Cerebellar nuclear complex (tissue), 1 donor: Measurements from ENCODE around the gene TCF3.
"Not testable (repeated sequence)": the region's sequence is repeated elsewhere in the genome, so short reads cannot be mapped to it uniquely, and the experiment has no call there.

Experiments
- DNase-seq, 2 experiments: peaks; one replicate each; lab custom pipeline; 2025; lab: John Stamatoyannopoulos, UW

TCF3 gene

DNA sequence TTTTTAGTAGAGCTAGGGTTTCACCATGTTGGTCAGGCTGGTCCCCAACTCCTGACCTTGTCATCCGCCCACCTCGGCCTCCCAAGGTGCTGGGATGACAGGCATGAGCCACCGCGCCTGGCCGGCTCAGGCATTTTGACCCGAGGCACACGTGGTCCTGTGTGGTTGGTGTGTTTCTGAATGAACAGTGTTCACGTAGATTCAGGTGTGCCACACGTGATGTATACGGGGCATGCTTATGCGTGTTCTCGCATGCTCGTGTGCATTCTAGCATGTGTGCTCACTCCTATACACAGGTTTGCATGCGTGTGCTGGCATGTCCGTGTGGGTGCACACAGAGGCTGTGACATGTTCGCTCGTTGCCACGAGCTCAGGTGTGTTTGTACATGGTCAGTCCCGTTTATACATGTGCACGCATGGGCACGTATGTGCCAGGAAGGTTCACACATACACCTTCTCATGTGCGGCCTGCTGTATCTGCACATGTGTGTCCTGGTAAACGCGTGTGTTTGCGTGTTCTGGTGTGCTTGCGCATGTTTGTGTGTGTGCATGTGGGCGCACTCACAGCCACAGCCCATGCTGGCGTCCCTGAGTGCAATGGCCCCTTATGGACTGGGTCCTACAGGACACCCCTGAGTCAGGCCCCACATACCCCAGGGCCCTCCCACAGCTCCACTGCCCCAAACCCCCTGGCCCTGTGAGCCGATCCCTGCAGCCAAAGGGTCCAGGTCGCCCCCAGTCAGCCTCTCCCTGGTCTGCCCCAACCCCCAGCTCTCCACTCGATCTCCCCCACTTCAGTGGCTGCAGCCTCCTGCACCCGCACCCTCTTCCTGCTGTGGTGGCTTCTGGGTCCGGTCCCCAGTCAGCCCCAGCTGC lies 20.6 kb upstream of the TCF3 start:
- no peak for DNase-seq

DNA sequence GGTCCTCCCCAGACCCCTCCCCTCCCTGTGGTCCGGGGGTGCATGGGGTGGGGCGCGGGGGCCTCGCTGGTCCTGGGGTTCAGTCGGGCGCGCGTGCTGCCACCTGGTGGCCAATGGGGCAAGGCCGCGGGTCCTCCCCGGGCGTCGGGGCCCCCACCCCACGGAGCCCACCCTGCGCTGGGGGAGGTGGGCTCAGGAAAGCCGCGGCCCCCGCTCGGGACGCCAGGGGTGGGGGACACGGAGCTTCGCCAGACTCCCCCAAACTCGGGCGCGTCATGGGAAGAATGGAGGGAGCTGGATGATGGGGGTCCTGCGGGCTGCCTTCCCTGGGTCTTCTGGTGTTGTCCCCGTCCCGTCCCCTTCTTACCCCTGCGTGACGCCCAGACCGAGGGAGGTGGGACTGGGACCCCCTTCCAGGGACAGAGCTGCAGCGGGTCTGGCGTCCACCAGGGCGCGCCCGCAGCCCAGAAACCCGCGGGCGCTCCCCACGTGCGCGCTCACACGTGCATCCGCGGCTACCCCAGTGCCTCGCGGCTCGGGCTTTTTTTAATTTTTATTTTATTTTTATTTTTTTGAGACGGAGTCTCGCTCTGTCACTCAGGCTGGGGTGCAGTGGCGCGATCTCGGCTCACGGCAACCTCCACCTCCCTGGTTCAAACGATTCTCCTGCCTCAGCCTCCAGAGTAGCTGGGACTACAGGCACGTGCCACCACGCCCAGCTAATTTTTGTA lies 19.8 kb upstream of the TCF3 start:
- DNase-seq = no peak

DNA sequence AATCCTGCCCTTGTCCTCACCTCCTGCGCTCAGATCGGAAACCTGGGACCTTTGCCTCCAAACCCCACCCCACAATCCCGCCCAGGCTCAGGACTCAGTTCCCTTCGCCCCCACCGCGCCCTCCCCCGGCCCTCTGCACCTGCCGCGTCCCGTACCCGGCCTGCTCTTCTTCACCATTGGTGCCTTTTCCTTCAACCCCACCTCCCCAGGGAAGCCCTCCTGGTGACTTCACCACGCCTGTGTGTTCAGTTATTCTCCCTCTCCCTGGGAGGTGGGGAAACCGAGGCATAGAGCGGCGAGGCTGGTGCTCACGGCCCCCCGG lies 19.3 kb upstream of the TCF3 start:
- no peak for DNase-seq

DNA sequence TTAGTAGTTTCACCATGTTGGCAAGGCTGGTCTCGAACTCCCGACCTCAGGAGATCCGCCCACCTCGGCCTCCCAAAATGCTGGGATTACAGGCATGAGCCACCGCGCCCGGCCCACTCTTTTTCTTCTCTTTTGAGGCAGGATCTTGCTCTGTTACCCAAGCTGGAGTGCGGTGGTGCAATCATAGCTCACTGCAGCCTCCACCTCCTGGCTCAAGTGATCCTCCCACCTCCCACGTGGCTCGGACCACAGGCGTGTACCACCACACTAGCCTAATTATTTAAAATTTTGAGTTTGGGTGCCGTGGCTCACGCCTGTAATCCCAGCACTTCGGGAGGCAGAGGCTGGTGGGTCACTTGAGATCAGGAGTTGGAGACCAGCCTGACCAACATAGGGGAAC lies 18.3 kb upstream of the TCF3 start:
- not testable (repeated sequence) for DNase-seq

DNA sequence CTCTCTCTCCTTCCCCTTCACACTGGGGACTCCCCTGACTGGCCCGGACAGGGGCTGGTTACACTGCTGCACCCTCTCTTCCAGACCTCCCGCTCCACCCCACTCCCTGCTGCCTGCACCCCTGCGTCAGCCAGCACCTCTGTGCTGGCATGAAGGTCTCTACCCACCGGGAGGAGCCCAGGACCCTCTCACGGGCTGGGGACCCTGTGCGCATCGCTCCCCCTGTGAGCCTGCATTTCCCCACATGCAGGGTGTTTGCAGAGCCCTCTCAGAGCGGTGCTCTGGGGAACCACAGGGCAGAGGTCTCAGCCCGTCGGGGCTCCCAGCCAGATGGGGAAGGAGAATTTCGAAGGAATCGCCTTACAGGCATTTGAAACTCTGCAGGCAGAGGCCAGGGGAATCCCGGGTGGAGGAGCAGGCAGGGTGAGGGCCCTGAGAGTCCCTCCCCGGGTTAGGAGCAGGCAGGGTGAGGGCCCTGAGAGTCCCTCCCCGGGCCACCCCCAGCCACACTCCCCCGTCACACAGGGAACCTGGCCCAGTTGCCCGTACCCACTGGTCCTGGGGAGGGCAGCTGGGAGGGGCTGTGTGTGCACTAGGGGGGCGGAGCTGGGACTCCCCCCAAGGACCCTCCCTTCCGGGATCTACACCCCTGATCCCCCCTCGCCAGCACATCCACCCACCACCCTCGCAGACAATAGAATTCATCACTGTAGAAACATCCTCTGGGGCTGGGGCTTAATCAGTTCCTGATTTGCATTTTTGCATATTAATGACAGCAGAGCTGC lies 16.3 kb upstream of the TCF3 start:
- DNase-seq = no peak

DNA sequence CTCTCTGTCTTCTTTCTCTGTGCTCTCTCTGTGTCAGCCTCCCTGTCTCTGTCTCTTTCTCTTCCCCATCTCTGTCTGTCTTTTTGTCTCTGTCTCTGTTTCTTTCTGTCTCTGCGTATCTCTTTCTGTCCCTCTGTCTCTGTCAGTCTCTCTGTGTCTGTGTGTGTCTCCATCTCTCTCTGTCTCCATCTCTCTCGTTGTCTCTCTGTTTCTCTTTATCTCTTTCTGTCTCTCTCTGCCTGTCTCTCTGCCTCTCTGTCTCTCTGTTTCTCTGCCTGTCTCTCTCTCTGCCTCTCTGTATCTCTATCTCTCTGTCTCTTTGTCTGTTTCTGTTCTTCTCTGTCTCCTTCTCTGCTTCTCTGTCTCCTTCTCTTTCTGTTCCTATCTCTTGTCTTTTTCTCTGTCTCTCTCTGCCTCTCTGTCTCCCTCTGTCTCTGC lies 15.7 kb upstream of the TCF3 start:
- no peak for DNase-seq

DNA sequence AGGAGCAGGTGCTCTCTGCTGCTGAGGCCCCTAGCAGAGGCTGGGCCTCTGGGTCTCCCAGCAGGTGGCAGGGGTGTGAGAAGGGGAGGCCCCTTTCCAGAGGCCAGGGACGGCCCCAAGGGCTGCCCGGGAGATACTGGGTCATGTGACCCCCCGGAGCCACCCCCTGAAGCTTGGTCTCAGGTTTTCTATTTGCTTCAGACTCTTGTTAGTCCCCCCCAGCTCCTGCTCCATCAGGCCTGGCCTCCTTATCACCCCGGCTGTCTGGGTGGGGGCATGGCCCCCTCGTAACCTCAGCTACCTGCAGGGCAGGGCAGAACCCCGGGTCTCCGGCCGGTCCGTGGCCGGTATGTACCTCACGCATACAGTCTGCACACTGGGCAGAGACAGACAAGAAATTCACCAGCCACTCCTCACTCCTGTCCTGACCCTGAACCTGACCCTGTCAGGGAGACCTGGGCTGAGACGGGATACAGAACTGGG lies 13.2 kb upstream of the TCF3 start:
- DNase-seq = no peak

DNA sequence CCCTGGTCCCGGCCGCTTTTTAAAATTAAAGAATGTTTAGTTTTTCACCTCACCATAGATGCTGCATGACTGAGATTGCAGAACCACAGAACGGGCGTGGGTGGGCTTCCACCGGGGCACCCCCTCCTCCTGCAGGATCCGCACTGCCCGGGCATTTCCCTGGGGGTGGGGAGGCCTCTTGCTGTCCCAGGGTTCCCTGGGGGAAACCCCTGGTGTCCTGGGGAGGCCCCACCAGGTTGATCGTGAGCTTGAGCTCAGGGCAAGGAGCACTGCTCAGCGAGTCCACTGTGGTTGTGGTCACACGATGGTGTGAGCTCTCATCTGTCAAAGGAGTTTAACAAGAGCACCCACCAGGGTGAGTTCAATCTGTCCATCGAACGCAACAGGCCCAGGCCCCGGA lies 11.4 kb upstream of the TCF3 start:
- DNase-seq = no peak

DNA sequence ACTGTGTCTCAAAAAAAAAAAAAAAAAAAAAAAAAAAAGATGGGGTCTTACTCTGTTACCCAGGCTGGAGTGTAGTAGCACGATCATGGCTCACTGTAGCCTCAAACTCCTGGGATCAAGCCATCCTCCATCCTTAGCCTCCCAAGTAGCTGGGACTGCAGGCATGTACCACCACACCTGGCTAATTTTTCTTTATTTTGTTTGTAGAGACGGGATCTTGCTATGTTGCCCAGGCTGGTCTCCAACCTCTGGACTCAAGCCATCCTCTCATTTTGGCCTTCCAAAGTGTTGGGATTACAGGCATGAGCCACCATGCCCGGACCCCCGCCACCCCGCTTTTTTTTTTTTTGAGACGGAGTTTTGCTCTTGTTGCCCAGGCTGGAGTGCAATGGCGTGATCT lies 10.8 kb upstream of the TCF3 start:
- DNase-seq = not testable (repeated sequence)

DNA sequence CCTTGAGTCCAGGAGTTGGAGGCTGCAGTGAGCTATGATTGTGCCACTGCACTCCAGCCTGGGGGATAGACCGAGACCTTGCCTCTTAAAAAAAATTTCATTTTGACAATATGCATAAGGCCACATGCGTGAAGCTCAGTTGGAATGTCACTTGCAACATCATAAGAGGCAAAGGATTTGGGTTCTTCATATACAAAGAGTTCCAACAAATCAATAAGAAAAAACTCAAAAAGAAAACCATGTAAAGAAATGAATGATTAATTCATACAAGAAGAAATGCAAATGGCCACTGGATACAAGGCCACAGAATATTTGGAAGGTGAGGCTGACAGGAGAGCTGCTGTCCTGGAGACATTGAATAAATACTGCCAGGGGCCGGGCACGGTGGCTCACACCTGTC lies 9.6 kb upstream of the TCF3 start:
- no peak for DNase-seq

DNA sequence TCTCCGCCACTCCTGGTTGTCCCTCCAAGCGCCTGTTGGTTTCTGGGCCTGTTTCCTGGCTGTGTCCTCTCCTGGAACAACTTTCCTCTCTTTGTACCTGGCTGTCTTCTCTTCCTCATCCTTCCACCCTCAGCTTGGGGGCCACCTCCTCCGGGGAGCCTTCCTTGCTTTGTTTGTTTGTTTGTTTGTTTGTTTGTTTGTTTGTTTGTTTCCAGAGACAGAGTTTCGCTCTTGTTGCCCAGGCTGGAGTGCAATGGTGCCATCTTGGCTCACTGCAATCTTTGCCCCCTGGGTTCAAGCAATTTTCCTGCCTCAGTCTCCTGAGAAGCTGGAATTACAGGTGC lies 6.6 kb upstream of the TCF3 start:
- no peak for DNase-seq

DNA sequence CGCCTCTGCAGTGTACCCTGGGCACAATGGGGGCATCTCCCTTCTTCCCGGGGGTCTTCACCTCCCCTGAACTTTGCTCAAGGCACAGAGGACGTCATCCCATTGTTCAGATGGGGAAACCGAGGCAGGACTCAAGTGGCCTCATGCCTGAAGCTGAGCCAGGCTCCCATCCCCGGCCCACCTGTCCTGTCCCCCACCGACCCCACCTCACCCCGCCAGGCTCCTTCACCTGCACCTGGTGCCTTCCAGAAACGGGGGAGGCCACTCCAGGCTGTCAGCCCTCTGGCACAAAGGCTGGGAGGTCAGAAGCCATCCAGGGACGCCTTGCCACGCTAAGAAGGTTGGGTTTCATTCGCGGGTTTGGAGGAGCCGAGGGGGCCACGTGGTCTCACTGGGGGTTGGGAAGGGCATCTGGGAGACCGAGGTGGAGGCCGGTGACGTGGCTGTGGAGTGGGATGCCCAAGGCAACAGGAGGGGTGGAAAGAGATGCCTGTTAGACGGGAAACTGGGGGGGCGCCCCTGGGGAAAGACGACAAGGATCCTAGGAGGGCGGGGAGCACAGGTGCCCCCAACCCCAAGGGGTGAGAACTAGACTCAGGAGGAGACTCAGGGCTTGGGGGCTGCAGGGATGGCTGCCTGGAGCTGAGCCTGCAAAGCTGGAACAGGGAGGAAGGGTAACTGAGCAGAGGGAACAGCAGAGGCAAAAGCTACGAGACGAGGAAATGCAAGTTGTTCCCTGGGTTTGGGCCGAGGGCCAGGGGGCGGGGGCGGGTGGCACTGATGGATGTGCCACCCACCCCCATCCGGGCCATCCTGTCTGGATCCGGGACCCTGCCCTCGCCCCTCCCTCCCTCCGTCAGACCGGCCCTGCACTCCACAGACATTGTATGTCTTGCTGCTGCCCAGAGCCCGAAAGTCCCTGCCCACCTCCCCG lies 6.0 kb upstream of the TCF3 start:
- no peak for DNase-seq

DNA sequence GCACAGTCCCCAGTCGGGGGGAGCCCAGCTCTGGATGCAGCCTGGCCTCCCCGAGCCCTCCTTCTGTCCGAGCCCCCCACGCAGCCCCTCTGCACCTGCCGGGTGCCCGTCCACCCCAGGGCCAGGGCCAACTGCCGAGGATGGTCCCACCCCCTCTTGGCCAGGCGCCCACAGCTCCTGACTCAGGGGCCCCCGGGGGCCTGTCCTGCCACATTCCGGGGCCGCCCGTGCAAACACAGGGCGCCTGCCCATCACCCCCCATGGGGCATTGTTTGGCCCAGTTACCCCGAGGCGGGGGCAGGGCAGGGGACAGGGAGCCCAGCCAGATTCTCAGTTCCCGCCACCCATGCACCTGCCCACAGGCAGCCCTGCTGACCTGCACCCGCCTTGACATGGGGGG lies 5.3 kb upstream of the TCF3 start:
- no peak for DNase-seq

DNA sequence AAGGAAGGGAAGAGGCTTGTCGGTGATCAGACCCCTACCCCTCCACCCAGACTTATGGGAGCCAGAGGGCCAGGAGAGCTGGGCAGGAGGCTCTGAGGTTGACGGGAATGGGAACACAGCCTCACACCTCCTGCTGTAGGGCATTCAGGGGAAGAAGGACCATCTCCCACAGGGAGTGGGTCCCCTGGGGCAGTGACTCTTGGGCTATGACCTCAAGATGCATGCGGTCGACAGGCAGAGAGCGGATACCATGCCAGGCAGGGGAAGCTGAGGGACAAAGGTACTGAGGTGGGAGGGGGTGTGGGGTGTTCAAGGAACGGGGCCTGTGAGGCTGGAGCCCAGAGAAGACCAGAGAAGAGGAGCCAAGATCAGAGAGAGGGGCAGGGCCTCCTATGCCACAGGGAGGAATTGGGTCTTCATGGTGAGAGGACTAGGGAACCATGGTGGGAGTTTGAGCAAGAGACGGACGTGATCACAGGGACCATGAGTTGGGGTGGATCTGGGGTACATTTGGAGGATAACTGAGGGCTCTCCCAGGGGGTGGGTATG lies 4.6 kb upstream of the TCF3 start:
- no peak for DNase-seq

DNA sequence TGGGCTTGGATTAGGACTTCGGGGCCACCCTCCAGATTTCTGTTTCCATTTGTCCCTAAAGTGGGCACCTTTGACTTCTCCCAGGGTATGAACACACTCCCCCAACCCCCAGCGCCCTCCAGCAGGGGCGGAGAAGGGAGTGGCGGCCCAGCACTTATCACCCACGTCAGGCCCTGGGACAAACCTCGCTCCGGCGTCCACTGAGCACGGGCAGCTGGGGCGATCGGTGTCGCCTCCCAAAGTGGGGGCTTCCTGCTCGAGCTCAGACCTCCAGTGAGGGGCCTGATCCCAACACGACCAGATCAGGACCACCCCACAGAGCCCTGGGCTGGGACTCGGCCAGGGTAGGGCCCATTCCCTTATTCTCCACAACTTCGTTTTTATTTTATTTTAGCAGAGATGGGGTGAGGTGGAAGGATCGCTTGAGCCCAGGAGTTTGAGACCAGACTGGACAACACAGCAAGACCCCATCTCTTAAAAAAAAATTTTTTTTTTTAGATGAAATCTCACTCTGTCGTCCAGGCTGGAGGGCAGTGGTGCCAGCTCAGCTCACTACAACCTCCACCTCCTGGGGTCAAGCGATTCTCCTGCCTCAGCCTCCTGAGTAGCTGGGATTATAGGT lies 3.7 kb upstream of the TCF3 start:
- no peak for DNase-seq

DNA sequence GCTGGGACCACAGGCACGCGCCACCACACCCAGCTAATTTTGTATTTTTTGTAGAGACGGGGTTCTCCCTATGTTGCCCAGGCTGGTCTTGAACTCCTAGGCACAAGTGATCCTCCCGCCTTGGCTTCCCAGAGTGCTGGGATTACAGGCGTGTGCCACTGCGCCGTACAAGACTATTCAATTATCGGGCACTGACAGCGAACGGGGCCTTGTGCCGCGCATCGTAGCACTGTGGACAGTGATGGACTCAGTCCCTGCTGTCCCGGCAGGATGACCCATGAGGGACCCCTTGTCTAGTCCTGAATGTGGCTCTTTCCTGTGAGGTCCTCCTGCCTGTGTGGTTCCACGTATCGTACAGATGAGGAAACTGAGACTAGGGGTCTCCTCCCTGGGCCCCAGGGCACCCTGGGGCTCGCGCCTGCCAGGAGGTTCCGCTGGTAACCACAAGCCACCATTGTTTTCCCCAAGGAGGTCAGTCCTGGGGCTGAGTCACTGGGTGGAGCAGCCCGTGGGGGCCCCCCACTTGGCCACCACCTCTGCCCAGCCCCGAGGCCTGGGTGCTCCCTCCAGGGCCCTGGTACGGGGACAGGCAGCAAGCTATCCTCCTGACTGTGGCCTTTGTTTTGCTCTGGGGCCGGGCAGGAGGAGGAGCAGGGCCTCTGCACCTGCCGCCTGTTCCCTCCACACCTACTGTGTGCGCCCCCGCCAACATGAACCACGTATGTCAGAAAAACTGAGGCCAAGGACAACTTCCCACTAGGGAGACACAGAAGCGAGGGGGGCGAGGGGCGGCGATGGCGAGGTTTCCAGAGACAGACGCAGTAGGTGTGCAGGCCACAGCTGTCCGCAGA lies 2.9 kb upstream of the TCF3 start:
- no peak for DNase-seq

DNA sequence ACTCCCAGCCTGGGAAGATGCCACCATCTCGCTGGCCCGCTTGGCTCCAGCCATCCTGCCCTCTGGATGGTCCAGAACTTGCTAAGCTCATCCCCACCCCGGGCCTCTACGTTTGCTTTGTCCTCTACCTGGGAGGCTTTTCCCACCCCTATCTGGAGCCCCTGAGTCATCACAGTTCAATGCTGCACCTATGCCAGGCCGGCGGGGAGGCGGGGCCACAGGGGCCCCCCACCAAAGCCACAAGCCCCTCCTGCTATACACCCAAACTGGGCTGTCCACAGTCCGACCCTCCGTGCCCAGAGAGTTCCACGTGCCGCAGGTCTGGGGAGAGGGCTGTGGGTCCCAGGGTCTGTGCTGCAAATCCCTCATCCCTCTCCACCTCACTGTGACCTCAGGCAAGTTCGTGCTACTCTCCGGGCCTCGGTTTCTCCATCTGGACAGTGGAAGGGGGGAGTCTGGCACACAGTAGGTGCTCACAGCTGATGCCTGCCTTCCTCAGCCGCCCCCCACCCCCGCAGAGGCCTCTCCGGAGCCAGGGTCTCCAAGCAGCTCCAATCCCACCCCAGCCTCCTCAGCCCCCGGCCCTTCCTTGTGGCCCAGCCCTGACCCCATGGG lies 1.9 kb upstream of the TCF3 start:
- no peak for DNase-seq

DNA sequence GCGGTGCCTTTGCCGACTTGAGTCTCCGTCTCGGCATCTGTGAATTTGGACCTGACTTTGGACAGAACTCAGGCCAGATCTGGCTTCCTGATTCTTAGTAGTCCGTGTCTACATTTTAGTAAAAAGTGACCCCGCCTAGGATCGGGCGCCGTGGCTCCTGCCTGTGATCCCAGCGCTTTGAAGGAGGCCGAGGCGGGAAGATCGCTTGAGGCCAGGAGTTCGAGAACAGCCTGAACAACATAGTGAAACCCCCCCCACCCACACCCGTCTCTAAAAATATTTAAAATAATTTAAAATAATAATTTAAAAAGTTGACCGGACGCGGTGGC lies 849 bp upstream of the TCF3 start:
- DNase-seq = no peak

DNA sequence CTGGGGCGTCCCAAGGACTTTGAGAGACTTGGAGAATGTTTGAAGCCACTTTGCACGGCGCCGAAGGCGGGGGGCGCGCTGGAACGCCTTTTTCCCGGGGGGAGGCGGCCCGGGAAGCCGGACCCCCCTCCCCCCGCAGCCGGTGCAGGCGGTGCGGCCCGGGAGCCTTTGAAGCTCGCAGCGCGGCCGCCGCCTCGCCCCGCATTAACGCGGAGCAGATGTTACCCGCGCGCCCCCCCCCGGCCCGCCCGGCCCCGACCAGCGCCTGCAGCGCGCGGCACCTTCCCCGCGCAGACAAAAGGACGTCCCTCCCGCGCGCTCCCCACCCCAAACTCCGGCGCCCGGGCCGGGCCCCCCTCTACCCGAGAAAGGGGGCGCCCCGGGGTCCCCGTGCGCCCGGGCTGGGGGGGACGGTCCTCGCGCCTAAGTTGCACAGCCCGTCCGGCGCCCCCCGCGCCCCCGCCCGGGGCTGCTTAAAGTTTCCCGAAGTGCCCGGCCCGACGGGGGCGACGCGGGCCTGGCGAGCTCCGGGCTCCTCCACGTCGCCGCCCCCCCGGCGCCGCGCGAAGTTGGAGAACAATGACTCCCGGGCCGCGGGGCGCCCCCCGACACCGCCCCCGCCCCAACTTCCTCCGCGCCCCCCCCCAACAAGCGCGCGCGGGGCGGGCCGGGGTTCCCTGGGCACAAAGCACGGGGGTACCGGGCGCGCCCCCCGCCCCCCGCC lies 685 bp downstream of the TCF3 start:
- no peak for DNase-seq
